Fibroblast of mammary gland (primary cell): ENCODE measurements around the gene NDRG2.

ENCODE experiments used
- DNase-seq: peaks from one replicate; pipeline ENCODE4 v3.0.0-alpha.2; 2010; ENCODE audit warnings: low read depth
- H3K4me3 ChIP-seq: 2 replicates; pipeline ENCODE4 v1.5.1; 2011; ENCODE audit warnings: low read depth, mild to moderate bottlenecking, low read length, moderate library complexity; ENCODE audit not compliant: control insufficient read depth
- TF ChIP-seq, protein P1 (sequence below): conservative IDR thresholded peaks from 2 replicates; pipeline ENCODE4 v1.5.1; 2011; ENCODE audit warnings: low read depth, low read length, inconsistent platforms; ENCODE audit not compliant: control insufficient read depth, insufficient read depth

NDRG2 gene

DNA sequence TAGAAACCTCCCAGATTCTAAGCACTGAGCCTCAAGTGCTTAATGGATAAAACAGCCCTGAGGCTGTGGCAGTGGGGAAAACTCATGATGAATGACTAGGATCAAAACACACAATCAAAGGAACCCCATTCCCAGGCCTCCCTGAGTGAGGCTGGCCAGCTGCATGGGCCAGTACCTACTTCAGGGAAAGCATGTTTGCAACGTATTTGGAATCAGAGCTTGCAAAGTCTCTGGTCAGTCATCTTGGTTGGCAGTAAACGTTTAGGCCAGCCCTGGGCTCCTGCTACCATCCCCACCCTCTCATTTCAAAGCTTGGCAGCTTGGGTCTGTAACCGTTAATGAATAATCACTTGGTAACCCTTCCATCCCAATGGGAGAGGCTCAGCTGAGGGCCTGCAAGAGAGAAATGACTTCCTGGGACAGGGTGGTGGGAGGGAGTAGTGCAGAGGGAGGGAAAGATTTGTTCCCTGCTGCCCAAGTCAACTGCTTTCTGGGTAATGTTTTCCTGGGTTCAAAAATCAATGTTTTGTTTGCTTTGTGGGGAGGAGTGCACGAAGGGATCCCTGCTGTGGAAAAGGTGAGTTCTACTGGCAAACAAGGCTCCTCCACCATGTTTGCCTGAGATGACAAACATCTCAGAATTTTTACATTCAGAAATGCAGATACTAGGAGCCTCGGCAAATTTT is 30.7 kb upstream of the NDRG2 start:
- no peak for DNase-seq
- no peak overlapping the region for H3K4me3 ChIP-seq
- TF ChIP-seq, protein P1, sequence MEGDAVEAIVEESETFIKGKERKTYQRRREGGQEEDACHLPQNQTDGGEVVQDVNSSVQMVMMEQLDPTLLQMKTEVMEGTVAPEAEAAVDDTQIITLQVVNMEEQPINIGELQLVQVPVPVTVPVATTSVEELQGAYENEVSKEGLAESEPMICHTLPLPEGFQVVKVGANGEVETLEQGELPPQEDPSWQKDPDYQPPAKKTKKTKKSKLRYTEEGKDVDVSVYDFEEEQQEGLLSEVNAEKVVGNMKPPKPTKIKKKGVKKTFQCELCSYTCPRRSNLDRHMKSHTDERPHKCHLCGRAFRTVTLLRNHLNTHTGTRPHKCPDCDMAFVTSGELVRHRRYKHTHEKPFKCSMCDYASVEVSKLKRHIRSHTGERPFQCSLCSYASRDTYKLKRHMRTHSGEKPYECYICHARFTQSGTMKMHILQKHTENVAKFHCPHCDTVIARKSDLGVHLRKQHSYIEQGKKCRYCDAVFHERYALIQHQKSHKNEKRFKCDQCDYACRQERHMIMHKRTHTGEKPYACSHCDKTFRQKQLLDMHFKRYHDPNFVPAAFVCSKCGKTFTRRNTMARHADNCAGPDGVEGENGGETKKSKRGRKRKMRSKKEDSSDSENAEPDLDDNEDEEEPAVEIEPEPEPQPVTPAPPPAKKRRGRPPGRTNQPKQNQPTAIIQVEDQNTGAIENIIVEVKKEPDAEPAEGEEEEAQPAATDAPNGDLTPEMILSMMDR: no peak

GRCh38 chr14:21054768-21055145 is 29.9 kb upstream of the NDRG2 start:
- TF ChIP-seq, protein P1: no peak
- no peak for DNase-seq
- no peak overlapping the region for H3K4me3 ChIP-seq

DNA sequence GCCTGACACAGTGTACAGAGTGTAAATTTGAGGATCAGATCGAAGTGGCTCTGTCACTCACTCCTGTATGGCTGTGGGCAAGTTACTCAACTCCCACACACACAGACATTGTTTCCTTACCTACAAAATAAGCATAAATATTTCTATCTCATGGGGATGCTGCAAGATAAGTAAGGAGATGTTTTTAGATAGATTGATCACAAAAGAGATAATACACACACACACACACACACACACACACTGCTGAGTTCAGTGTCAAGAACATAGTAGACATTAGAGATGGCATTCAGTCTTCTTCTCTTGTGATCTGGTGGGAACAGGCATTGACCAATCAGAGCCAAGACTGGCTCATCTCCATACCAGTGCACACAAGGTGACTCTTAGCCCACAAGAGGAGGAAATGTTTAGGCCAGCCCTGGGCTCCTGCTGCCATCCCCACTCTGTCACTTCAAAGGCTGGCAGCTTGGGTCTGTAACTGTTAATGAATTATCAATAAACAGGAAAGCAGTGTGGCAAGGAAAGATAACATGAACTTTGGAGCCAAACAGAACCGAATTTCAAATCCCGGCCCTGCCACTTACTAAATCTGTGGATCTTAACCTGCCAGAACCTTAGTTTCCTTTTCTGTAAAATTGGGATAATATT is 29.4 kb upstream of the NDRG2 start:
- TF ChIP-seq, protein P1: no peak
- DNase-seq: no peak
- no peak overlapping the region for H3K4me3 ChIP-seq

DNA sequence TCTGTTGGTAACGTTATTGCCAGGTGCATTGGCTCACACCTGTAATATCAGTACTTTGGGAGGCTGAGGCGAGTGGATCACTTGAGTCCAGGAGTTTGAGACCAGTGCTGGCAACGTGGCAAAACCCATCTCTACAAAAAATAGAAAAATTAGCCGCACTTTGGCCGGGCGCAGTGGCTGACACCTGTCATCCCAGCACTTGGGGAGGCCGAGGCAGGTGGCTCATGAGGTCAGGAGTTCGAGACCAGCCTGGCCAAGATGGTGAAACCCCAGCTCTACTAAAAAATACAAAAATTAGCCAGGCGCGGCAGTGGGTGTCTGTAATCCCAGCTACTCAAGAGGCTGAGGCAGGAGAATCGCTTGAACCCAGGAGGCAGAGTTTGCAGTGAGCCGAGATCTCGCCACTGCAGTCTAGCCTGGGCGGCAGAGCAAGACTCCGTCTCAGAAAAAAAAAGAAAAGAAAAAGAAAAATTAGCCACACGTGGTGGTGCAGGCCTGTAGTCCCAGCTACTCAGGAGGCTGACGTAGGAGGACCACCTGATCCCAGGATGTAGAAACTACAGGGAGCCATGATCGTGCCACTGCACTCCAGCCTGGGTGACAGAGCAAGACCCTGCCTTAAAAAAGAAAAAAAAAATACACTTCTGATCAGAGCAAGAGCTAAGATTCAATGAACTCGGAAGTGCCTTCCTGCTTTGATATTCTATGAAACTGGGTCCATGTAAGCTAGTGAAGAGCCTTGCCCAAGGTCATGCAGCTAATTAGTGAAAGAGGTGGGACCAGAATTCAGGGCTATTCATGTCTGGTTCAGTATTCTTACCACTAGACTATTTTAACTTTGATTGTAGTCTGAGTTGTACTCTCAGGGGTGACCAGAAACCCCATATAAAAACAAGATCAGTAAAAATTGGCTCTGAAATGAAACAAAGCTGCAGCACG is 28.6 kb upstream of the NDRG2 start:
- DNase-seq: no peak
- TF ChIP-seq, protein P1: no peak
- no peak overlapping the region for H3K4me3 ChIP-seq

DNA sequence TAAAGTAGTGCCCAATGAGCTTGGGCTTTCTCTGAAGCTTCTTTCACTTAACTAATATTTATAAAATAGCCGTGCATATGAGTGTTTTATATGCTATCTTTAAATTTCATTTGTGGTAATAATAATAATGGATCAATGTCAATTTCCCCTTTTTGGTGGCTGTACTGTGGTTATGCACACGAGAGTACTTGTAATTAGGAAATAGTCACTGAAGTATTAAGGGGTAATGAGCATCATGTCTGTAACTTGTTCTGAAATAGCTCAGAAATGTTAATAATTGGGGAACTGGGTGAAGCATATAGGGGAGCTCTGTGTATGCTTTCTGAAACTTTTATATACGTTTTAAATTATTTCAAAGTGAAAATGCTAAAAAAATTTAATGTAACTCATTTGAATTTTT is 25.7 kb upstream of the NDRG2 start:
- no peak for DNase-seq
- TF ChIP-seq, protein P1: no peak
- H3K4me3 ChIP-seq: no peak overlapping the region

- peak; percentile 66 for DNase-seq
- H3K4me3 ChIP-seq: no peak overlapping the region
- TF ChIP-seq, protein P1: no peak
These were observed 24.4 kb upstream of the NDRG2 start for GRCh38 chr14:21049271-21049673.
